Endothelial cell (in vitro differentiated cells): Measurements from ENCODE around the gene HSPBP1. TPM values are rescaled to one million over a fixed set of nuclear protein-coding genes. Genes with fewer than 3 reads are reported as not detected.

Experiments used
- DNase-seq: peaks from one replicate; pipeline ENCODE4 v3.0.0; 2021; ENCODE audit warnings: low spot score
- H3K27ac Mint-ChIP-seq: one replicate; pipeline ENCODE4 v1.8.0; 2021; ENCODE audit warnings: mixed read lengths, inconsistent platforms; ENCODE audit not compliant: unreplicated experiment
- H3K27me3 Mint-ChIP-seq: one replicate; pipeline ENCODE4 v1.8.0; 2021; ENCODE audit warnings: mild to moderate bottlenecking, moderate library complexity, mixed read lengths, inconsistent platforms; ENCODE audit not compliant: unreplicated experiment
- H3K36me3 Mint-ChIP-seq: one replicate; pipeline ENCODE4 v1.8.0; 2021; ENCODE audit warnings: mild to moderate bottlenecking, low read depth, mixed read lengths, inconsistent platforms; ENCODE audit not compliant: unreplicated experiment
- H3K4me1 Mint-ChIP-seq: one replicate; pipeline ENCODE4 v1.8.0; 2021; ENCODE audit warnings: mild to moderate bottlenecking, mixed read lengths, inconsistent platforms; ENCODE audit not compliant: unreplicated experiment
- H3K4me3 Mint-ChIP-seq: one replicate; pipeline ENCODE4 v1.8.0; 2021; ENCODE audit warnings: mild to moderate bottlenecking, mixed read lengths, inconsistent platforms; ENCODE audit not compliant: unreplicated experiment
- H3K9me3 Mint-ChIP-seq: one replicate; pipeline ENCODE4 v1.8.0; 2021; ENCODE audit warnings: mixed read lengths, inconsistent platforms; ENCODE audit not compliant: unreplicated experiment
- CTCF ChIP-seq: fragments of 200-600 bp; sonication (generic); IDR thresholded peaks from one replicate; pipeline ENCODE4 v1.5.0; 2021; ENCODE audit warnings: antibody characterized with exemption; ENCODE audit not compliant: unreplicated experiment
- total RNA-seq: library from RNA; stranded (reverse); fragmentation: NEBNext Ultra II Directional; extraction: Animal tissue kit (Norgen Biotek cat#: 25700); gene quantifications from one replicate; pipeline ENCODE4 v1.2.1, GENCODE V29; 2021; ENCODE audit not compliant: unreplicated experiment

HSPBP1 gene
- total RNA-seq, 1 donor from 2014 or later: 24.6 TPM

DNA sequence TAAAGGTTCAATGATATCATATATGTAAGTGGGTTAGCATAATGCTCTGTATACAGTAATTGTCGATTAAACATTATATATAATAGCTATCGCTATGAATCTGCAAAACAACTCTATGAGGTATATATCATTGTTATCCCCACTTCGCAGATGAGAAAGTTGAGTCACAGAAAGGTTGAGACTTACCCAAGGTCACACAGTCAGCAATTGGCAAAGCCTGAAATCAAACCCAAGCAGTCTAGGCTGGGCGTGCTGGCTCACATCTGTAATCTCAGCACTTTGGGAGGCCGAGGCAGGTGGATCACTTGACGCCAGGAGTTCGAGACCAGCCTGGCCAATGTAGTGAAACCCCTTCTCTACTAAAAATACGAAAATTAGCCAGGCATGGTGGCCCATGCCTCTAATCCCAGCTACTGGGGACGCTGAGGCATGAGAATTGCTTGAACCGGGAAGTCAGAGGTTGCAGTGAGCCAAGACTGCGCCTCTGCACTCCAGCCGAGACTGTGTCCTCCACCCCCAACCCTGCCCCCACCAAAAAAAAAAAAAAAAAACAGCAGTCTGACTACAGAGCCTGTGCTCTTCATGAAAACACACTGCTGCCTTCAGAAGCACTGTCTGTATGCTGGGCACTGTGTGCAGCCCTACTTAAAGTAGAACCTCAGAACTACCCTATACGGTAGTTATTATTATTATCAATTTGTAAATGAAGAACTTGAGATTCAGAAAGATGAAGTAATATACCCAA, 1.3 kb downstream of the HSPBP1 start:
- H3K36me3 Mint-ChIP-seq: peaks cover 8% of the 10 kb centered on the region

GRCh38 chr19:55277494-55277893, 2.4 kb downstream of the HSPBP1 start:
- Mint-ChIP-seq H3K9me3 (no peaks in the 10 kb centered on the region), H3K4me1 (peaks cover 7% of the 10 kb centered on the region), H3K36me3 (peaks cover 8% of the 10 kb centered on the region), H3K27ac (no peak overlapping the region), H3K27me3 (peaks cover 21% of the 10 kb centered on the region), H3K4me3 (peak overlapping the region; percentile 78)
- no peak for DNase-seq
- no peak for TF ChIP-seq CTCF

More for the DNA sequence above, 1.3 kb downstream of the HSPBP1 start:
- H3K27ac Mint-ChIP-seq: no peak overlapping the region
- TF ChIP-seq CTCF: no peak
- DNase-seq: no peak
- H3K27me3 Mint-ChIP-seq: peaks cover 25% of the 10 kb centered on the region
- no peaks in the 10 kb centered on the region for H3K9me3 Mint-ChIP-seq
- H3K4me1 Mint-ChIP-seq: peaks cover 7% of the 10 kb centered on the region
- H3K4me3 Mint-ChIP-seq: peak overlapping the region; percentile 80

DNA sequence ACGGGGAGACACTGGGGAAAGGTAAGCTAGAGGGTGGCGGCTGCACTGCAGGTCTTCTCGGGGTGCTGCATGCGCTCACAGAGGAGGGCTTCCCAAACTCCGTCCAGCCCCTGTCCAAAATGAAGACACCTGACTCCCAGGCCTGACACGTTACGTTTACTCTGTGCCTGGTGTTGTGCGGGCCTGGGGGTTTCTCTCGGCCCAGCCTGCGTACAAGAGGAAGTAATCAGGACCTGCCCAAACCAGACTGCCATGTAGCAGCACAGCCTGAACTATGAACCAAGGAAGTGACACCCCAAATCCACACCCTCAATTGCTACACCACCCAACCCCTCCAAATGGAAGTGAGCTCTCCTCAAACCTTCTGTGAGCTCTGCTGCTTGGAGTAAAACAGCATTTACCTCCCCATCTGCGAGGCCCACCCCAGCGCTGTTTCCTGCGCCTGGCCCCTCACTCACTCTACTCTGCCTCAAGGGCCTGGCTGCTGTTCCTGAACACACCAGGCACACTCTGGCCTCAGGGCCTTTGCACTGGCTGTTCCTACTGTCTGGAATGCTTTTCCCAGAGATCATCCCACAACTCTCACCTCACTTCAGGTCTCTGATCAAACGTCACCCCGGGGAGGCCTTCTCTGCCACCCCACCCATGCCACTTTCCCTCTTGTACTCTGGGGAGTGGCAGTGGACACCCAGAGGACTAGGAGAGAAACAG, 3.0 kb downstream of the HSPBP1 start:
- Mint-ChIP-seq H3K4me3 (peak overlapping the region; percentile 78), H3K27ac (no peak overlapping the region)

GRCh38 chr19:55275851-55276719, 3.8 kb downstream of the HSPBP1 start:
- no peaks in the 10 kb centered on the region for H3K9me3 Mint-ChIP-seq
- H3K27me3 Mint-ChIP-seq: peaks cover 17% of the 10 kb centered on the region
- H3K4me1 Mint-ChIP-seq: peaks cover 5% of the 10 kb centered on the region
- H3K36me3 Mint-ChIP-seq: peaks cover 14% of the 10 kb centered on the region
- TF ChIP-seq CTCF: no peak
- H3K4me3 Mint-ChIP-seq: no peak overlapping the region
- no peak overlapping the region for H3K27ac Mint-ChIP-seq
- no peak for DNase-seq

More for the DNA sequence above, 3.0 kb downstream of the HSPBP1 start:
- H3K27me3 Mint-ChIP-seq: peaks cover 21% of the 10 kb centered on the region
- no peak for DNase-seq
- TF ChIP-seq CTCF: no peak
- H3K36me3 Mint-ChIP-seq: peaks cover 13% of the 10 kb centered on the region
- peaks cover 7% of the 10 kb centered on the region for H3K4me1 Mint-ChIP-seq
- no peaks in the 10 kb centered on the region for H3K9me3 Mint-ChIP-seq
